Mesenchymal stem cell (in vitro differentiated cells and primary cell): ENCODE measurements around the gene COL24A1.

Experiments used
- DNase-seq: peaks from one replicate; pipeline ENCODE4 v3.0.0-alpha.2; 2013
- H2AFZ ChIP-seq: one replicate; pipeline ENCODE4 v1.6.1; 2013; ENCODE audit warnings: low read depth, mild to moderate bottlenecking, control low read depth, inconsistent platforms, low read length, moderate library complexity
- H2AK5ac ChIP-seq: 2 replicates; pipeline ENCODE4 v1.6.1; 2013; ENCODE audit warnings: low read length, moderate library complexity, mild to moderate bottlenecking, inconsistent platforms; ENCODE audit not compliant: severe bottlenecking
- H2BK120ac ChIP-seq: one replicate; pipeline ENCODE4 v1.6.1; 2013; ENCODE audit warnings: low read depth, mild to moderate bottlenecking, inconsistent platforms, low read length, moderate library complexity
- H2BK12ac ChIP-seq, 2 experiments: one replicate each; pipeline ENCODE4 v1.6.1; 2013; ENCODE audit warnings: inconsistent platforms in 2 of 2, low read length in 2 of 2, mild to moderate bottlenecking in 2 of 2, moderate library complexity in 2 of 2, control low read depth in 1 of 2
- H2BK15ac ChIP-seq: one replicate; pipeline ENCODE4 v1.6.1; 2013; ENCODE audit warnings: mild to moderate bottlenecking, low read depth, inconsistent platforms; ENCODE audit not compliant: poor library complexity, severe bottlenecking
- H2BK5ac ChIP-seq: 2 replicates; pipeline ENCODE4 v1.6.1; 2013; ENCODE audit warnings: low read depth, mild to moderate bottlenecking, low read length, control low read depth, inconsistent platforms; ENCODE audit not compliant: poor library complexity, severe bottlenecking
- H3K14ac ChIP-seq, 2 experiments: one replicate each; pipeline ENCODE4 v1.6.1; 2013; ENCODE audit warnings: inconsistent platforms in 2 of 2, low read length in 2 of 2, control low read depth in 1 of 2, mild to moderate bottlenecking in 1 of 2, moderate library complexity in 1 of 2
- H3K18ac ChIP-seq, 2 experiments: one replicate each; pipeline ENCODE4 v1.6.1; 2013; ENCODE audit warnings: inconsistent platforms in 2 of 2, low read length in 2 of 2, control low read depth in 1 of 2, low read depth in 1 of 2, mild to moderate bottlenecking in 1 of 2
- H3K23ac ChIP-seq, 2 experiments: one replicate each; pipeline ENCODE4 v1.6.1; 2013; ENCODE audit warnings: inconsistent platforms in 2 of 2, low read length in 2 of 2, mild to moderate bottlenecking in 2 of 2, moderate library complexity in 2 of 2, control low read depth in 1 of 2
- H3K27ac ChIP-seq: 2 replicates; pipeline ENCODE4 v1.5.1; 2013; ENCODE audit warnings: mild to moderate bottlenecking, moderate library complexity, low read length, control low read depth, inconsistent platforms; ENCODE audit not compliant: poor library complexity, severe bottlenecking
- H3K27me3 ChIP-seq, 2 experiments: 2 replicates each; pipeline versions ENCODE4 v1.6.1 to v1.7.0; 2013; ENCODE audit warnings: low read length in 2 of 2, mild to moderate bottlenecking in 2 of 2, moderate library complexity in 2 of 2, control low read depth in 1 of 2, inconsistent platforms in 1 of 2; ENCODE audit not compliant: control insufficient read depth in 1 of 2, insufficient read depth in 1 of 2
- H3K36me3 ChIP-seq, 2 experiments: 2 replicates each; pipeline versions ENCODE4 v1.6.1 to v1.7.0; 2013; ENCODE audit warnings: low read length in 2 of 2, control low read depth in 1 of 2, inconsistent platforms in 1 of 2, low read depth in 1 of 2, mild to moderate bottlenecking in 1 of 2; ENCODE audit not compliant: insufficient read depth in 2 of 2, control insufficient read depth in 1 of 2
- H3K4ac ChIP-seq, 2 experiments: one replicate each; pipeline ENCODE4 v1.6.1; 2013; ENCODE audit warnings: inconsistent platforms in 2 of 2, low read length in 2 of 2, mild to moderate bottlenecking in 2 of 2, moderate library complexity in 2 of 2, control low read depth in 1 of 2, low read depth in 1 of 2
- H3K4me1 ChIP-seq: 2 replicates; pipeline ENCODE4 v1.6.1; 2013; ENCODE audit warnings: low read depth, low read length, control low read depth; ENCODE audit not compliant: control insufficient read depth, insufficient read depth
- H3K4me2 ChIP-seq: 2 replicates; pipeline ENCODE4 v1.6.1; 2013; ENCODE audit warnings: low read length, mild to moderate bottlenecking, inconsistent platforms; ENCODE audit not compliant: poor library complexity, severe bottlenecking
- H3K4me3 ChIP-seq, 2 experiments: 2 replicates each; pipeline versions ENCODE4 v1.5.1 to v1.7.0; 2013; ENCODE audit warnings: low read length in 2 of 2, mild to moderate bottlenecking in 2 of 2, control low read depth in 1 of 2, low read depth in 1 of 2; ENCODE audit not compliant: insufficient read depth in 1 of 2
- H3K79me1 ChIP-seq: replicated peaks from 2 replicates; pipeline ENCODE4 v1.6.1; 2013; ENCODE audit warnings: mild to moderate bottlenecking, control low read depth, low read length, inconsistent platforms; ENCODE audit not compliant: poor library complexity, severe bottlenecking
- H3K9ac ChIP-seq: 2 replicates; pipeline ENCODE4 v1.7.0; 2013; ENCODE audit warnings: mild to moderate bottlenecking, low read length, moderate library complexity
- H3K9me3 ChIP-seq: 2 replicates; pipeline ENCODE4 v1.7.0; 2013; ENCODE audit warnings: mild to moderate bottlenecking, low read length; ENCODE audit not compliant: control insufficient read depth
- H4K8ac ChIP-seq: one replicate; pipeline ENCODE4 v1.6.1; 2013; ENCODE audit warnings: inconsistent platforms, mild to moderate bottlenecking, low read length, moderate library complexity
- H4K91ac ChIP-seq: one replicate; pipeline ENCODE4 v1.6.1; 2013; ENCODE audit warnings: mild to moderate bottlenecking, low read length, inconsistent platforms
- WGBS: methylation state at CpG from one replicate; pipeline ENCODE4 v1.1.7; 2013; ENCODE audit warnings: mixed read lengths; 5-methylcytosine and 5-hydroxymethylcytosine counted together

Gene COL24A1

DNA sequence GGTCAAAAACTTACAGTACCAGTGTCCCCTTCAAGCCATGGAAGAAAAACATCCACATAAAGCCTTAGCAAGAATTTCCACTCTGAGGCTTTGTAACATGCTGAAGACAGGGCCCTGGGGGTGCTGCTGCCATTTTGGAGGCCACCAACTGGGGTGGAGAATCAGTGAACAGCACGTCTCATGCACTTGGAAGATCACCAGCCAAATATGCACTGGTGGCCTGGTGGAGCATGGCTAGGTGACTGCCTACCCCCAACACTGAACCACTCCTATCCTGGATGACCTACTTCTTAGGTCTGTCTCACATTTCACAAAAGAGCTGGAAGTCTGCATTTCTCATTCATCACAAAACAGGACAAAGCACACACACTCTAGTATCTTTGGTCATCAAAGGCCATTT lies 126.4 kb downstream of the COL24A1 start:
- no peak overlapping the region for H3K27ac ChIP-seq
- H2BK12ac ChIP-seq = no peak overlapping the region
- no peak overlapping the region for H2BK15ac ChIP-seq
- H3K79me1 ChIP-seq = no peaks in the 10 kb centered on the region
- H3K23ac ChIP-seq = no peak overlapping the region
- no peak overlapping the region for H2AK5ac ChIP-seq
- no peaks in the 10 kb centered on the region for H3K27me3 ChIP-seq
- WGBS = 65% methylated on average over 1 of the region's 1 CpG
- no peak overlapping the region for H3K4me2 ChIP-seq
- H2AFZ ChIP-seq = no peak overlapping the region
- no peak overlapping the region for H3K18ac ChIP-seq
- H3K9me3 ChIP-seq = no peaks in the 10 kb centered on the region
- H2BK120ac ChIP-seq = no peak overlapping the region
- H3K4me3 ChIP-seq = no peak overlapping the region
- DNase-seq = no peak
- no peak overlapping the region for H2BK5ac ChIP-seq
- no peaks in the 10 kb centered on the region for H3K36me3 ChIP-seq
- H3K4ac ChIP-seq = no peak overlapping the region
- H3K9ac ChIP-seq = no peak overlapping the region
- no peaks in the 10 kb centered on the region for H3K4me1 ChIP-seq
- H4K8ac ChIP-seq = no peak overlapping the region
- H4K91ac ChIP-seq = no peak overlapping the region
- no peak overlapping the region for H3K14ac ChIP-seq

GRCh38 chr1:86018283-86018923 lies 138.2 kb downstream of the COL24A1 start:
- H3K18ac ChIP-seq = no peak overlapping the region
- no peak overlapping the region for H2BK5ac ChIP-seq
- H3K23ac ChIP-seq = no peak overlapping the region
- no peak overlapping the region for H3K4ac ChIP-seq
- H3K27ac ChIP-seq = no peak overlapping the region
- WGBS = no CpG with 5 or more reads among the region's 2 CpGs
- H3K9ac ChIP-seq = no peak overlapping the region
- H4K91ac ChIP-seq = no peak overlapping the region
- H3K4me2 ChIP-seq = no peak overlapping the region
- no peaks in the 10 kb centered on the region for H3K9me3 ChIP-seq
- no peaks in the 10 kb centered on the region for H3K4me1 ChIP-seq
- no peak overlapping the region for H2BK15ac ChIP-seq
- no peak overlapping the region for H3K14ac ChIP-seq
- H3K79me1 ChIP-seq = no peaks in the 10 kb centered on the region
- no peak overlapping the region for H3K4me3 ChIP-seq
- no peak overlapping the region for H2BK12ac ChIP-seq
- H2AK5ac ChIP-seq = no peak overlapping the region
- H3K27me3 ChIP-seq = no peaks in the 10 kb centered on the region
- peak; percentile 49 for DNase-seq
- H2AFZ ChIP-seq = no peak overlapping the region
- no peak overlapping the region for H4K8ac ChIP-seq
- H2BK120ac ChIP-seq = no peak overlapping the region
- no peaks in the 10 kb centered on the region for H3K36me3 ChIP-seq

- WGBS = 100% methylated on average over 1 of the region's 2 CpGs
These were observed 140.4 kb downstream of the COL24A1 start for GRCh38 chr1:86016076-86016759.

GRCh38 chr1:86015375-86015774 lies 141.2 kb downstream of the COL24A1 start:
- Histone ChIP-seq H3K14ac (no peak overlapping the region), H2BK120ac (no peak overlapping the region), H3K9ac (no peak overlapping the region), H4K91ac (no peak overlapping the region), H2AK5ac (no peak overlapping the region), H2BK5ac (no peak overlapping the region), H3K27me3 (no peaks in the 10 kb centered on the region), H2BK15ac (no peak overlapping the region), H3K23ac (no peak overlapping the region), H3K4me2 (no peak overlapping the region), H3K9me3 (no peaks in the 10 kb centered on the region), H3K4me3 (no peak overlapping the region), H2BK12ac (no peak overlapping the region), H2AFZ (no peak overlapping the region), H4K8ac (no peak overlapping the region), H3K4me1 (no peaks in the 10 kb centered on the region), H3K18ac (no peak overlapping the region), H3K4ac (no peak overlapping the region), H3K79me1 (no peaks in the 10 kb centered on the region), H3K36me3 (no peaks in the 10 kb centered on the region), H3K27ac (no peak overlapping the region)
- WGBS = no CpG with 5 or more reads among the region's 1 CpG
- DNase-seq = no peak

More at GRCh38 chr1:86016076-86016759, 140.4 kb downstream of the COL24A1 start:
- Histone ChIP-seq H3K23ac (no peak overlapping the region), H3K4me3 (no peak overlapping the region), H3K4me1 (no peaks in the 10 kb centered on the region), H2BK12ac (no peak overlapping the region), H3K79me1 (no peaks in the 10 kb centered on the region), H3K9ac (no peak overlapping the region), H3K36me3 (no peaks in the 10 kb centered on the region), H4K91ac (no peak overlapping the region), H2AK5ac (no peak overlapping the region), H3K4me2 (no peak overlapping the region), H3K9me3 (no peaks in the 10 kb centered on the region), H3K4ac (no peak overlapping the region), H2AFZ (no peak overlapping the region), H2BK5ac (no peak overlapping the region), H4K8ac (no peak overlapping the region), H2BK120ac (no peak overlapping the region), H3K14ac (no peak overlapping the region), H3K18ac (no peak overlapping the region), H2BK15ac (no peak overlapping the region), H3K27ac (no peak overlapping the region), H3K27me3 (no peaks in the 10 kb centered on the region)
- DNase-seq = no peak
